Activated naive CD4-positive, alpha-beta T cell (primary cell): ENCODE measurements around the gene STRIP1.

Experiments
- DNase-seq, 4 experiments: peaks; one replicate each; lab custom pipeline; 2025; lab: John Stamatoyannopoulos, UW

Gene STRIP1

GRCh38 chr1:110050602-110051261, 16.3 kb downstream of the STRIP1 start:
- no peak for DNase-seq

- no peak for DNase-seq
These were observed 16.8 kb downstream of the STRIP1 start for GRCh38 chr1:110051262-110051648.

DNA sequence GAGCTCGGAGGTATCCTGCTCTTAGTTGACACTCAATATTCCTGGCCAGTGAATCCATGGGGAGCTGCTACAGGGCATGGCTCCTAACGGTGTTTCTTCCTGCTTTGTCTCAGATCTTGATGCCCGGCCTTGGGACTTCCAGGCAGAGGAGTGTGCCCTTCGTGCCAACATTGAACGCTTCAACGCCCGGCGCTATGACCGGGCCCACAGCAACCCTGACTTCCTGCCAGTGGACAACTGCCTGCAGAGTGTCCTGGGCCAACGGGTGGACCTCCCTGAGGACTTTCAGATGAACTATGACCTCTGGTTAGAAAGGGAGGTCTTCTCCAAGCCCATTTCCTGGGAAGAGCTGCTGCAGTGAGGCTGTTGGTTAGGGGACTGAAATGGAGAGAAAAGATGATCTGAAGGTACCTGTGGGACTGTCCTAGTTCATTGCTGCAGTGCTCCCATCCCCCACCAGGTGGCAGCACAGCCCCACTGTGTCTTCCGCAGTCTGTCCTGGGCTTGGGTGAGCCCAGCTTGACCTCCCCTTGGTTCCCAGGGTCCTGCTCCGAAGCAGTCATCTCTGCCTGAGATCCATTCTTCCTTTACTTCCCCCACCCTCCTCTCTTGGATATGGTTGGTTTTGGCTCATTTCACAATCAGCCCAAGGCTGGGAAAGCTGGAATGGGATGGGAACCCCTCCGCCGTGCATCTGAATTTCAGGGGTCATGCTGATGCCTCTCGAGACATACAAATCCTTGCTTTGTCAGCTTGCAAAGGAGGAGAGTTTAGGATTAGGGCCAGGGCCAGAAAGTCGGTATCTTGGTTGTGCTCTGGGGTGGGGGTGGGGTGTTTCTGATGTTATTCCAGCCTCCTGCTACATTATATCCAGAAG, 19.4 kb downstream of the STRIP1 start:
- peak; percentile 34 to 66 (median 48) for DNase-seq

DNA sequence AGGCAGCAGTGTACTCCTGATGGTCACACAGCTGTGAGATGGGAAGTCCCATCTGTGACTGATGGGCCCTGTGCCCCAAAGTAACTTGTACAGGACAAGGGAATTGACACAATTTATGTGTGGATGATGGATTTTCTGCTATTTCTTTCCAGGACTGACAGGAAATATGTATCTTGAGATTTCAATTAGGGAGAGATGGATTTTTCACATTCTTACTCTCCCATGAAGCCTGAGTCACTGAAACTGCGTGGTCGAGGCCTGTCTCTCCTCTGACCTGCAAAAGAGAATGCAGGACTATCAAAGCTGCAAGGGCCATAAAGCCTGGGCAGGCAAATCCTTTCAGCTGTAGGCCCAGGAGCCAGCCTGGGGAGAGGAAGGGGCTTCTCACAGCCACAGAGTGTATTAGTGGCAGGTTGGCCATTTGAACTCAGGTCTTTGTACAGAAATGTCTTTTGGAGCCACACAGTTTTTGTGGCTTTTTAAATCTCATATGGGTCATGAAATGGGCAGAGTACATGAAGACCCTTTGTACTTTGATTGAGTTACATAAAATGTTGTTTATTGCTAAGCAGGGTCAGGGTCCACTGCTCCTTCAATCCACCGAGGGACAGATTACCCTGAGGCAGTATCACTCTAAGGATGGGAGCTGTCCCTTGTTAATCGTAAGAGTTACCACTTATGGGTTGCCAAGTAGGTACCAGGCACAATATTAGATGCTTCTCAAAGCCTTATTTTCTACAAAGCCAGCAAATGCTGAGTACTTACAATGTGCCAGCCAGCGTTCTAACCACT, 21.3 kb downstream of the STRIP1 start:
- DNase-seq, result no peak

DNA sequence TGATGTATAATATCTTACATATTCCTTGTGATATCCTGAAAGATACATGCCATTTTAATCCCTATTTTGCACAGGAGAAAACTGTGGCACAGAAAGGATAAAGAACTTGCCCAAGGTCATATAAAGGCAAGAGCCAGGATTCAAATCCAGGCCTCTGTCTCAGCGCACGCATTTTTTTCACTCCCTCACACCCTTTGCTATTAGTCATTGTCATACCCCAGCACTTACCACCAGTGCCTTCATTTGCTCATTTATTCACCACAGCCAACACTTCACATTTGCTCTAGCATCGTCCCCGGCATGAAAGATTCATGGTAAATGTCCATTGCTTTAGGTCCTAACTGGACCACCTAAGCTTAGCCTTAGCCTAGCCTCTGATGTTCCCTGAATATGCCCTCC, 21.9 kb downstream of the STRIP1 start:
- DNase-seq, result no peak

GRCh38 chr1:110056776-110057175, 22.4 kb downstream of the STRIP1 start:
- no peak for DNase-seq

- no peak for DNase-seq
These were observed 23.6 kb downstream of the STRIP1 start for GRCh38 chr1:110057963-110058518.

DNA sequence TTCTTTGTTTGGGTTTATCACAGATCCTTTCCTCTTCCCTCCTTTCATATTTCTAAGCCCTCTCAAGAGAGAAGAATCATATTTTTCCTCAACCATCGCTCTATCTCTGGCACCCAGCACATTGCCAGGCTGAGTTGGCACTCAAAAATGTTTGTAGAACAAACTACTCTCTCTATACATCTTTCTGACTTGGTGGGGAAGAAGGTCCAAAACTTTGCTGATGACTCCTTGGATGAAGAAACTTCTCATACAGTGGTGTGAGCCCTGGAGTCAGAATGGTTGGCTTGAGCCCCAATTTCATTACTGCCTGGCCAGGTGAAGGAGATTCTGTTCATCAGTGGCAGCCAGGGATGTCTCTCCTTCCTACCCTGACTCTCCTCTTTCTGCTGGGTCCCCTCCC, 24.2 kb downstream of the STRIP1 start:
- no peak for DNase-seq

DNA sequence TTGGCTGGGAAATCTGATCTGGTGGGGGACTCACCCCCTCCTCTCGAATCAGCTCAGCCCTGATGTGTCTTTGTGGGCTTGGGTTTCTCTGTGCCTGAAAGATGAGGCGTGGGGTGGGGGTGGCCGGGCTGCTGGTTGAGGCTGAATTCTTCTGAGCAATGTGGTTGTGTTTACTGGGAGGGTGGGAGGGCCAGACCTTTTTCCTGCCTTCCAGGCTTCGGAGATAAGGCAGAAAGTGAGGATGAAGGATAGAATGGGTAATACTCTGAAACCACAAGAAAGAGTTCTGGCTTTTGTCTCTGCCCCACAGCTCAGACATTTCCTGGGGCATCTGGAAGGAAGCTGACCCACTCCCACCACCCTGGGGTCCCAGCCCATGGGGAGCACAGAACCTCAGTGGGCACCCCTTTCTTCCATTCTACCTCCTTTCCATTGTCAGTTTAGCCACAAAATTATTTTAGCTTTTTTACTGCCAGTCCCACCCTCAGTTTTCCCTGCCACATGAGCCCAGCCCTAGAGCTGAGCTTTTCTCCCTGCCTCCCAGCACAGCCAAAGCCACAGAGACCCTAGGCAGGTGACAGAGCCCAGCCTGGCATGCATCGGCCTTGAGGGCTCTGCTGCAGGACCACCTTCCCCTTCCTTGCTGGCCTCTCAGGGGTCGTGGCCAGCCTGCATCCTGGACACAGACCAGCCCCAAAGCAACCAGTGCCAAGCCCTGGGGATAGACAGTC, 24.9 kb downstream of the STRIP1 start:
- no peak for DNase-seq

- DNase-seq, result peak; percentile 25 to 69 (median 55)
These were observed 25.7 kb downstream of the STRIP1 start for GRCh38 chr1:110060034-110060661.

DNA sequence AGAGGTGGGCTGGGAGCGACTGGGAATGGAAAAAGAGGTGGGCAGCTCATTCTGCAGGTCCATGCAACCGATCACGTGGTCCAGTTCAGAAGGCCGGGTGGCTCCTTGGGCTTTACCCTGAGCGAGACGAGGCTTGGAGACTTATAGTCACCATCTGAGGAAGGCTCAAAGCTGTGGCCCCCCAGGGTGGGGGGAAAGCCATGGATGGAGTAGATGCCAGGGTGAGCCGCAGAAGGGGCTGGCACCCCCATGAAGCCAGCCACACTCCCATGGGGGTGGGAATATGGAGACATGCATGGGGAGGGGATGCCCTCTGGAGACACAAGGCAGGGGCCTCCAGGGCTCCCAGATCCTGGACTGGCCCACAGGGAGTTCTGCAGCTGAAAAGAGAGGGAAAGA, 26.2 kb downstream of the STRIP1 start:
- no peak for DNase-seq

- no peak for DNase-seq
These were observed 26.9 kb downstream of the STRIP1 start for GRCh38 chr1:110061341-110061740.

DNA sequence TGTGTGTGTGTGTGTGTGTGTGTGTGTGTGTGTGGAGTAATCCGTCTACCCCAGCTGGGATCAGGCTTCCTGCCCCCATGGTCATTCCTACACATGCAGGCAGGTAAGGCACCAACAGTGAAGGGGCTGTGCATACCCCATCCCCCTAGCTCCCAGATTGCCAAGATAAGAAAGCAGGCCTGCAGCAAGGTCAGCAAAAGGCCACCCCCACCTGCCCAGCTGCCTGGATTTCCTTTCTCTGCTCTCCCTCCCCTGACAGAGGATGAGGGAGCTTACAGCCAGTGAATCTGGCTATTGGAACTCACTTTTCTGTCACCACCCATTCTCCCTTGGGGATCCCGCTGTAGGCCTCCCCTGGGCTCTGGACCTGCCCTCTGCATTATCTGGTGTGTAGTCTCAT, 28.2 kb downstream of the STRIP1 start:
- no peak for DNase-seq

- DNase-seq, result no peak
These were observed 29.4 kb downstream of the STRIP1 start for GRCh38 chr1:110063781-110064180.

DNA sequence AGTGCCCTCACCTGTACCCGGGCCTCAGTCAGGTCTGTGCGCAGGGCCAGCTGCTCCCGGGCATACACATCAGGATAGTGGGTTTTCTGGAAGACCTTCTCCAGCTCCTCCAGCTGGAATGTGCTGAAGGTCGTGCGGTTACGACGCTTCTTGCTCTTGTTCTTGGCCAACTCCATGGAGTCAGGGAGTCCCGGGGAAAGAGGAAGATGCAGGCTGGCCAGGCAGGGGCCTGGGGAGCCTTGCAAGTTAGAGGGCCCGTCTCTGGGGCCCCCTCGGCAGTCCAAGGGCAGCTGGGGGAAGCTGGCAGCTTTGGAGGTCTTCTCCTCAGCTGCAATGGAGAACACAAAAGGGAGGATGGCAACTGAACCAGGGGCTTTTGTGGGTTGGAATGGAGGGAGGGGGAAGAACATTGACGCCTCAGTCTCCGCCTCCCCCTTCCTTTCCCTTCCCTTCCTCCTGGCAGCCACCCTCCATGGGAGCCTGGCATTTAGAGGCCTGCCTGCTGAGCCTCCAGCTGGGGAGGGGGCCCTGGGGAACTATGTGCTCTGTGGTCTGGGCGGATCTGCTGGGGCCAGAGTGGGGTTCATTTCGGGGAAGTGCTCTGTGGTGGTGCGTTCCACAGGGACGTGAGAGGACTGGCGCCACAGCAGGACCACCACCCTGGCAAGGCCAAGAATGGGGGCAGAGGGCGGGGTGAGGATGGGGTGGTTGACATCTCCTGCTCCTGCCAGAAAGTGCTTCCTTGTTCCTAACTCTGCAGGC, 30.3 kb downstream of the STRIP1 start:
- no peak for DNase-seq

DNA sequence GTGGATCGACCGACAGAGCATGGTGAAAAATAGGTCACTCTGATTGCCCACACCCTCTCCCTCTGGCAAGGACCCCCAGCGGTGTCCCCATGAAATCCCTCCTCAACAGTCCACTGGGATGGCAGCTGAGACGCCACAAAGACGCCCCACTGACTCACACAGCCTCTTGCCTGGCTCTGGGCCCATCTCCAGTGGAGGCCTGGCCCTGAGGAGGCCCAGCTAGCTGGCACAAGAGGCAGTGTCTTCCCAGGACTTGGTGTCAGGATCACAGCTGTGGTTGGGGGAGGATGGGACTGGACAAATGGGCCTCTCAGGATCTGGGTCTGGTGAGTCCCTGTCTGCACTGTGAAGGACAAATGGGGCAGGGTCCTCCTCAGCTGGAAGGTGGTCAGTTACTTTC, 31.4 kb downstream of the STRIP1 start:
- no peak for DNase-seq

DNA sequence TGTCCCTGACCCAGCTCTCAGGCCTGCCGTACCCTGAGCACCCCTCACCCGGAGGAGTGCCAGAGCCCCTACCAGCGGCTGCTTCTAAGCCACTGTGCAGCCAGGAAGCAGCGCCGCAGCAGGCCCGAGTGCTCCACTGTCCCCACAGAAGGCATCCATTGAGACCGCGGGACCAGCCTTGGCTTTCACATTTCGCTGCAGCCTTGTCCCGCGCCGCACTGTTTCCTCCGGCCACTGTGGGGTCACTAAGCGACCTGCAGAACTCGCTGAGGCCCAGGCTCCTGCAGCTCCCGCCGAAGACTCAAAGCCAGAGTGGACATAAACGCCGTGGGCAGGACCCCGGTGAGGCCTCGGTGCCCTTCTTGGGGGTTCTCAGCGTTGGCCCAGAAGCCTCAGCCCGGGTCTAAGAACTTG, 33.1 kb downstream of the STRIP1 start:
- DNase-seq, result no peak

- DNase-seq, result no peak
These were observed 33.6 kb downstream of the STRIP1 start for GRCh38 chr1:110067893-110068645.

GRCh38 chr1:110068646-110069403, 34.4 kb downstream of the STRIP1 start:
- peak in 1 of 4 experiments; percentile 26 for DNase-seq
